Stomach (tissue), 19 donors: ENCODE results near the gene USP9X. TPM values are rescaled to one million over a fixed set of nuclear protein-coding genes. Genes with fewer than 3 reads are reported as not detected.

ENCODE experiments used
- DNase-seq, 2 donors: peaks; one replicate each; pipeline versions ENCODE4 v3.0.0 to v3.0.0-alpha.2; 2013 to 2019
- H3K27ac ChIP-seq, 5 donors: fragments of 200-600 bp in 4 of 5; sonication (generic) in 4 of 5; one replicate each; pipeline ENCODE4 v1.5.1; 2013 to 2019; ENCODE audit warnings: mild to moderate bottlenecking in 1 of 5, moderate library complexity in 1 of 5
- H3K27me3 ChIP-seq, 3 donors: fragments of 200-600 bp; sonication (generic); one replicate each; pipeline ENCODE4 v1.5.1; 2017 to 2019; ENCODE audit warnings: mixed run types in 1 of 3
- H3K36me3 ChIP-seq, 4 donors: fragments of 200-600 bp; sonication (generic); 1 replicate in 3 of 4; 2 replicates in 1 of 4; pipeline ENCODE4 v1.5.1; 2016 to 2019
- H3K4me1 ChIP-seq, 4 donors: fragments of 200-600 bp; sonication (generic); one replicate each; pipeline ENCODE4 v1.5.1; 2016 to 2019
- H3K4me3 ChIP-seq, 4 donors: fragments of 200-600 bp; sonication (generic) in 3 of 4; one replicate each; pipeline ENCODE4 v1.5.1; 2016 to 2019; ENCODE audit warnings: mild to moderate bottlenecking in 1 of 4
- H3K9me3 ChIP-seq, 4 donors: fragments of 200-600 bp; sonication (generic); one replicate each; pipeline ENCODE4 v1.5.1; 2016 to 2019
- EP300 ChIP-seq: sonication (generic); formaldehyde crosslinking; IDR thresholded peaks from one replicate; pipeline ENCODE4 v1.6.1; 2017; ENCODE audit warnings: antibody characterized with exemption
- POLR2A ChIP-seq, 4 donors: fragments of 450-650 bp; IDR thresholded peaks; one replicate each; pipeline ENCODE4 v1.6.1; 2016; ENCODE audit warnings: antibody characterized with exemption in 4 of 4, control low read depth in 2 of 4, mild to moderate bottlenecking in 1 of 4, moderate library complexity in 1 of 4
- POLR2AphosphoS5 ChIP-seq, 3 donors: sonication (generic); formaldehyde crosslinking; IDR thresholded peaks; one replicate each; pipeline ENCODE4 v1.6.1; 2016; ENCODE audit warnings: antibody characterized with exemption in 3 of 3
- WGBS, 5 donors: extraction: QIAGEN DNeasy Blood & Tissue Kit in 3 of 5; methylation state at CpG; one replicate each; pipeline versions ENCODE4 v1.1.5 to v1.1.7; 2013 to 2018; 5-methylcytosine and 5-hydroxymethylcytosine counted together
- intact Hi-C: fragments of 100-400 bp; cut with DNase I; formaldehyde crosslinking; loops from one replicate; pipeline ENCODE4 v1.15.1; 2023; ENCODE audit warnings: low total_unique reads
- long read RNA-seq, 10 donors: transcript quantifications; one replicate each; lab custom pipeline, GENCODE V29; 2026
- polyA plus RNA-seq, 3 donors: library from polyadenylated mRNA; stranded (reverse); fragments of 200-250 nt; gene quantifications; one replicate each; pipeline ENCODE4 v1.2.3, GENCODE V29; 2013
- total RNA-seq, 5 donors: library from RNA; depleted of rRNA; stranded (reverse); fragments of >200 nt; gene quantifications; one replicate each; pipeline versions ENCODE4 v1.1.0 to v1.2.3, GENCODE V29; 2014 to 2016
- TF ChIP-seq, protein P1 (sequence below), 7 experiments: fragments of 450-650 bp in 4 of 7; fragments of 200-600 bp in 3 of 7; sonication (generic) in 3 of 7; IDR thresholded peaks; one replicate each; pipeline ENCODE4 v1.5.1; 2016 to 2019; ENCODE audit warnings: antibody characterized with exemption in 7 of 7, control low read depth in 2 of 7, mild to moderate bottlenecking in 1 of 7
- donor health status: healthy with polysubstance abuse.
- donor health status: Bipolar disorder and iron deficiency.
- donor health status: healthy.

The USP9X gene, protein sequence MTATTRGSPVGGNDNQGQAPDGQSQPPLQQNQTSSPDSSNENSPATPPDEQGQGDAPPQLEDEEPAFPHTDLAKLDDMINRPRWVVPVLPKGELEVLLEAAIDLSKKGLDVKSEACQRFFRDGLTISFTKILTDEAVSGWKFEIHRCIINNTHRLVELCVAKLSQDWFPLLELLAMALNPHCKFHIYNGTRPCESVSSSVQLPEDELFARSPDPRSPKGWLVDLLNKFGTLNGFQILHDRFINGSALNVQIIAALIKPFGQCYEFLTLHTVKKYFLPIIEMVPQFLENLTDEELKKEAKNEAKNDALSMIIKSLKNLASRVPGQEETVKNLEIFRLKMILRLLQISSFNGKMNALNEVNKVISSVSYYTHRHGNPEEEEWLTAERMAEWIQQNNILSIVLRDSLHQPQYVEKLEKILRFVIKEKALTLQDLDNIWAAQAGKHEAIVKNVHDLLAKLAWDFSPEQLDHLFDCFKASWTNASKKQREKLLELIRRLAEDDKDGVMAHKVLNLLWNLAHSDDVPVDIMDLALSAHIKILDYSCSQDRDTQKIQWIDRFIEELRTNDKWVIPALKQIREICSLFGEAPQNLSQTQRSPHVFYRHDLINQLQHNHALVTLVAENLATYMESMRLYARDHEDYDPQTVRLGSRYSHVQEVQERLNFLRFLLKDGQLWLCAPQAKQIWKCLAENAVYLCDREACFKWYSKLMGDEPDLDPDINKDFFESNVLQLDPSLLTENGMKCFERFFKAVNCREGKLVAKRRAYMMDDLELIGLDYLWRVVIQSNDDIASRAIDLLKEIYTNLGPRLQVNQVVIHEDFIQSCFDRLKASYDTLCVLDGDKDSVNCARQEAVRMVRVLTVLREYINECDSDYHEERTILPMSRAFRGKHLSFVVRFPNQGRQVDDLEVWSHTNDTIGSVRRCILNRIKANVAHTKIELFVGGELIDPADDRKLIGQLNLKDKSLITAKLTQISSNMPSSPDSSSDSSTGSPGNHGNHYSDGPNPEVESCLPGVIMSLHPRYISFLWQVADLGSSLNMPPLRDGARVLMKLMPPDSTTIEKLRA (N-terminal part only)
- total RNA-seq (100 to 1,000 TPM in 3 of 5 donors, 10 to 100 TPM in 2; 49.6 to 252 (median 182) TPM), polyA plus RNA-seq (10 to 100 TPM in 1 of 3 donors, 1 to 10 TPM in 2; 6.5 to 10.0 (median 8.1) TPM)
- long read RNA-seq, donor 1, partial matches to known transcripts, result 14 of 14 reads
- long read RNA-seq, donor 1, other reads (novel, unspliced or antisense), result 0 of 14 reads
- long read RNA-seq, donor 2, full-length matches to known transcripts, result 1 of 17 reads
- long read RNA-seq, donor 2, partial matches to known transcripts, result 16 of 17 reads
- long read RNA-seq, donor 2, other reads (novel, unspliced or antisense), result 0 of 17 reads
- long read RNA-seq, donor 3, partial matches to known transcripts, result 13 of 13 reads
- long read RNA-seq, donor 3, other reads (novel, unspliced or antisense), result 0 of 13 reads
- long read RNA-seq, donor 4, partial matches to known transcripts, result 0 of 1 reads
- long read RNA-seq, donor 4, other reads (novel, unspliced or antisense), result 0 of 1 reads
- long read RNA-seq, donor 5, full-length matches to known transcripts, result 1 of 27 reads
- long read RNA-seq, donor 5, partial matches to known transcripts, result 26 of 27 reads
- long read RNA-seq, donor 5, other reads (novel, unspliced or antisense), result 0 of 27 reads
- long read RNA-seq, donor 6, full-length matches to known transcripts, result 4 of 52 reads
- long read RNA-seq, donor 6, partial matches to known transcripts, result 48 of 52 reads
- long read RNA-seq, donor 6, other reads (novel, unspliced or antisense), result 0 of 52 reads
- long read RNA-seq, donor 7, partial matches to known transcripts, result 16 of 16 reads
- long read RNA-seq, donor 7, other reads (novel, unspliced or antisense), result 0 of 16 reads
- long read RNA-seq, donor 8, partial matches to known transcripts, result 15 of 15 reads
- long read RNA-seq, donor 8, other reads (novel, unspliced or antisense), result 0 of 15 reads
- long read RNA-seq, donor 9, partial matches to known transcripts, result 29 of 29 reads
- long read RNA-seq, donor 9, other reads (novel, unspliced or antisense), result 0 of 29 reads
- long read RNA-seq, donor 10, result 0 reads

DNA sequence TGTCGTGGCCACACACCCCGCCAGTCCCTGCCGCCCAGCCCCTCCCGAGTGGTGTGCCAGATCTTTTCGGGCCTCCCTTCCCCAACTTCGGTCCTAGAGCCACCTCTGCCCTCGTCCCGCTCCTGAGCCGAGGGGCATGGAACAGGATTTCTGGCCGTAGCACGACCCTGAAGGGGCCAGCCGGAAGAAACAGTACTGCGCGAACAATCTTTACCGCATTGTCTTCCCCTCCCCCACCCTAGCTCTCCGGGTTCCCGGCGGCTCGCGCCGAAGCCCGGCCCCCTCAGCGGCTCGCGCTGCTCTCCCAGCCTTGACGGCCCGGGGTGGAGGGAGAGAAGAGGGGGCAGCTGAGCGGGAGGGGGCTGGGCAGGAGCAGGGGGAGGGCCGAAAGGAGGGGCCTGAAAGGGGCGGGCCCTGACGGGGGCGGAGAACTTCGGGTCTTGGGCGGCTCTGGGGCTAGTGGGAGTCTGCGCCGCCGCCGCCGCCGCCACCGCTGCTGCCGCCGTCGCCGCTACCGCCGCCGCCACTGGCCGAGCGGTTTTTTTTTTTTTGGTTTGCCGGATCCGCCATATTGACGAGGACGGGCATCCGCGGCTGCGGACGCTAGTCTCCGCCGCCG is at the start of gene USP9X:
Gene USP9X (plus strand): TSS at position 553 of the 619 bp plus-strand sequence. CDS start 38,184 bp downstream, outside the sequence.
- intact Hi-C loops, result no loop called here
- Histone ChIP-seq H3K27me3 (no peaks in the 10 kb centered on the region), H3K9me3 (no peaks in the 10 kb centered on the region), H3K36me3 (no peaks in the 10 kb centered on the region), H3K27ac (peak within 1 kb of the TSS; percentile 97 to 99 (median 98)), H3K4me3 (peak within 1 kb of the TSS; percentile 73 to 85 (median 76)), H3K4me1 (peaks cover 0 to 46% (median 19%) of the 10 kb centered on the region in 4 donors)
- peak; percentile 92 to 97 for DNase-seq
- WGBS, 5 donors, result 0 to 3% (median 0%) methylated on average over 11 to 35 of the region's 61 CpGs
- TF ChIP-seq, protein P1, sequence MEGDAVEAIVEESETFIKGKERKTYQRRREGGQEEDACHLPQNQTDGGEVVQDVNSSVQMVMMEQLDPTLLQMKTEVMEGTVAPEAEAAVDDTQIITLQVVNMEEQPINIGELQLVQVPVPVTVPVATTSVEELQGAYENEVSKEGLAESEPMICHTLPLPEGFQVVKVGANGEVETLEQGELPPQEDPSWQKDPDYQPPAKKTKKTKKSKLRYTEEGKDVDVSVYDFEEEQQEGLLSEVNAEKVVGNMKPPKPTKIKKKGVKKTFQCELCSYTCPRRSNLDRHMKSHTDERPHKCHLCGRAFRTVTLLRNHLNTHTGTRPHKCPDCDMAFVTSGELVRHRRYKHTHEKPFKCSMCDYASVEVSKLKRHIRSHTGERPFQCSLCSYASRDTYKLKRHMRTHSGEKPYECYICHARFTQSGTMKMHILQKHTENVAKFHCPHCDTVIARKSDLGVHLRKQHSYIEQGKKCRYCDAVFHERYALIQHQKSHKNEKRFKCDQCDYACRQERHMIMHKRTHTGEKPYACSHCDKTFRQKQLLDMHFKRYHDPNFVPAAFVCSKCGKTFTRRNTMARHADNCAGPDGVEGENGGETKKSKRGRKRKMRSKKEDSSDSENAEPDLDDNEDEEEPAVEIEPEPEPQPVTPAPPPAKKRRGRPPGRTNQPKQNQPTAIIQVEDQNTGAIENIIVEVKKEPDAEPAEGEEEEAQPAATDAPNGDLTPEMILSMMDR (IDR thresholded peaks at IDR 0.05), result no peak
- TF ChIP-seq POLR2AphosphoS5 (IDR thresholded peaks at IDR 0.05) (peak; percentile 24 to 83 (median 82)), POLR2A (IDR thresholded peaks at IDR 0.05) (peak in 1 of 4 donors; percentile 33), EP300 (no peak)

DNA sequence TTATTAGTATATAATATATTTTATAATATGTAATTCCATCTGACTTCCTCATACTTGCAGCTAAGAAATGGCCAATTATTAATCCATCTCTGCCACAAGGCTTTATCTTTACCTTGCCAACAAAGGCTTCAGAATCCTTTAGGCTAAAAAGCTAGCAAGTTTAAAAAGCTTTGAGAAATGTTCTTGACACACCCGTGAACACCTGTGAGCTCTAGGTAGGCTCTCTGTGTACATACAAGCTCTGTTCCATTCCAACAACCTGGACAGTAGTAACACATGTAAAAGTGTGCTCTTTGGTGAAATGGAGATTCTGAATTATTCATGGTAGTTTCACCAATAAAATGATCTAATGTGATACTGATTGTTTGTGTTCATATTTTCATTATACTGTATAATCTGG is 49.7 kb upstream of the USP9X start:
- no peak overlapping the region for H3K4me3 ChIP-seq
- no peaks in the 10 kb centered on the region for H3K4me1 ChIP-seq
- no peaks in the 10 kb centered on the region for H3K27me3 ChIP-seq
- peaks cover 0 to 8% (median 3%) of the 10 kb centered on the region in 4 donors for H3K9me3 ChIP-seq
- no peaks in the 10 kb centered on the region for H3K36me3 ChIP-seq
- intact Hi-C loops, result no loop called here
- peak in 1 of 2 donors; percentile 42 for DNase-seq
- no peak overlapping the region for H3K27ac ChIP-seq
- WGBS, 5 donors, result 33 to 59% (median 50%) methylated on average over 1 of the region's 1 CpG
- TF ChIP-seq, protein P1 (IDR thresholded peaks at IDR 0.05), result no peak
- TF ChIP-seq EP300, result no peak
- no peak for TF ChIP-seq POLR2A (IDR thresholded peaks at IDR 0.05)
- no peak for TF ChIP-seq POLR2AphosphoS5 (IDR thresholded peaks at IDR 0.05)

DNA sequence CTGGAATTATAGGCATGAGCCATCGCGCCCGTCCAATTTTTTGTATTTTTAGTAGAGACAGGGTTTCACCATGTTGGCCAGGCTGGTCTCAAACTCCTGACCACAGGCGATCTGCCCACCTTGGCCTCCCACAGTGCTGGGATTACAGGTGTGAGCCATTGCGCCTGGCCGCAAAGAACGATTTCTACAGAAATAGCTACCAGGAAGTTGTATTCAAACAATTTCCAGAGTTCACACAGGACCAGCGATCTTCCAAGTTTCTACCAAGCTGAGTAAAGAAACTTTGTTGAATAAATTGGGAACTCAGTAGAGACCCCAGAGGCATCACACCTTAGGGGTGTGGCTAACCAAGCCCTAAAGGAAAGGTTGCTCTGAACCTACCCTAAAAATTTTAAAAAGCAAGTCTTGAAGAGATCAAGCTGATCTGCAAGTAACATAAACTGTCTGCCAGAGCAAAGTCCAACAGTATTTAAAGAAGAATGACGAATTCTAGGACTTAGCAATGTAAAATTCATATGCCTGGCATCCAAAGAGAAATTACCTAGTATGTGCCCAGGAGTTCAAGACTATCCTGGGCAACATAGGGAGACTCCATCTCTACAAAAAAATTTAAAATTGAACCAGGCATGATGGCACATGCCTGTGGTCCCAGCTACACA is 48.4 kb upstream of the USP9X start:
- H3K4me3 ChIP-seq, result no peak overlapping the region
- 61 to 88% (median 73%) methylated on average over 7 to 9 of the region's 9 CpGs for WGBS, 5 donors

More for the DNA sequence above, 48.4 kb upstream of the USP9X start:
- no peak for DNase-seq
- intact Hi-C loops, result no loop called here
- TF ChIP-seq, protein P1 (IDR thresholded peaks at IDR 0.05), result no peak
- TF ChIP-seq EP300, result no peak
- TF ChIP-seq POLR2AphosphoS5 (IDR thresholded peaks at IDR 0.05), result no peak
- TF ChIP-seq POLR2A (IDR thresholded peaks at IDR 0.05), result no peak
- Histone ChIP-seq H3K27ac (peak overlapping the region in 2 of 5 donors; percentile 13 to 52), H3K9me3 (peaks cover 0 to 8% (median 3%) of the 10 kb centered on the region in 4 donors), H3K36me3 (no peaks in the 10 kb centered on the region), H3K27me3 (peaks cover 0 to 2% (median 0%) of the 10 kb centered on the region in 3 donors), H3K4me1 (no peaks in the 10 kb centered on the region)
